K562 (cell line): ENCODE measurements around the gene RPS27. TPM values are rescaled to one million over a fixed set of nuclear protein-coding genes. Genes with fewer than 3 reads are reported as not detected.

Experiments used
- ATAC-seq: fragments of 200-7000 bp; cut with Tn5 transposase; 3 replicates; pipeline ENCODE4 v1.9.1; 2020; ENCODE audit warnings: moderate library complexity
- BruUV-seq: library from RNA; stranded (reverse); fragments of 400-500 nt; replicated peaks from 2 replicates; lab custom pipeline; 2021; lab: Mats Ljungman, UMichigan
- CTCF ChIA-PET: fragments of 300-600 bp; formaldehyde crosslinking; extraction: SDS; loops from one replicate; lab custom pipeline; 2021; ENCODE audit warnings: low intra/inter-chr PET ratio; lab: Yijun Ruan, JAX
- POLR2A ChIA-PET: fragments of 300-600, 350-650 bp; sonication (Branson Sonifier 250); formaldehyde crosslinking; extraction: SDS; loops from one replicate; lab custom pipeline; 2021; ENCODE audit warnings: antibody characterized with exemption, inconsistent platforms; lab: Yijun Ruan, JAX
- DNase-seq, 4 experiments: peaks; one replicate each; pipeline versions ENCODE4 v3.0.0 to v3.0.0-alpha.2; 2011 to 2018; ENCODE audit warnings: low spot score in 3 of 4, mixed read lengths in 3 of 4; ENCODE audit errors: extremely low read depth in 1 of 4
- FAIRE-seq: peaks from 2 replicates; lab custom pipeline; 2011; peaks lifted over from hg19 to GRCh38; lab: Jason Lieb, UNC
- H2AFZ ChIP-seq: 2 replicates; pipeline ENCODE4 v1.6.0; 2011; ENCODE audit warnings: low read depth, low read length, control low read depth, inconsistent platforms
- H3K27ac ChIP-seq: fragments of 200-600 bp; 3 replicates; pipeline ENCODE4 v1.8.0; 2011; ENCODE audit warnings: low read depth, mild to moderate bottlenecking, control low read depth, inconsistent platforms, low read length, moderate library complexity, mixed read lengths; ENCODE audit errors: extremely low read depth
- H3K27me3 ChIP-seq, 2 experiments: fragments of 300-600 bp in 1 of 2; 2 replicates in 1 of 2; 3 replicates in 1 of 2; pipeline versions ENCODE4 v1.6.0 to v1.8.0; 2011; ENCODE audit warnings: inconsistent platforms in 2 of 2, low read length in 2 of 2, mild to moderate bottlenecking in 1 of 2, mixed read lengths in 1 of 2, moderate library complexity in 1 of 2; ENCODE audit not compliant: control insufficient read depth in 2 of 2, insufficient read depth in 2 of 2
- H3K36me3 ChIP-seq: fragments of 300-600 bp; 3 replicates; pipeline ENCODE4 v1.8.0; 2011; ENCODE audit warnings: mild to moderate bottlenecking, low read length, inconsistent platforms; ENCODE audit not compliant: control insufficient read depth, insufficient read depth
- H3K4me1 ChIP-seq, 2 experiments: fragments of 200-600 bp in 1 of 2; replicated peaks in 1 of 2; 2 replicates in 1 of 2; 3 replicates in 1 of 2; pipeline versions ENCODE4 v1.5.1 to v1.8.0; 2011; ENCODE audit warnings: inconsistent platforms in 2 of 2, low read length in 2 of 2, mild to moderate bottlenecking in 1 of 2, mixed read lengths in 1 of 2, moderate library complexity in 1 of 2; ENCODE audit not compliant: control insufficient read depth in 2 of 2, insufficient read depth in 2 of 2
- H3K4me2 ChIP-seq: 2 replicates; pipeline ENCODE4 v1.6.1; 2011; ENCODE audit warnings: low read length, control low read depth, inconsistent platforms, mixed read lengths; ENCODE audit not compliant: insufficient read depth
- H3K4me3 ChIP-seq: fragments of 200-600 bp; sonication (generic), shearing (Covaris generic); 2 replicates; pipeline ENCODE4 v1.5.1; 2016; ENCODE audit warnings: control low read depth, inconsistent platforms
- H3K79me2 ChIP-seq: fragments of 200-600 bp; 3 replicates; pipeline ENCODE4 v1.8.0; 2011; ENCODE audit warnings: low read length, inconsistent platforms; ENCODE audit not compliant: control insufficient read depth, insufficient read depth
- H3K9ac ChIP-seq, 2 experiments: 2 replicates each; pipeline versions ENCODE4 v1.6.0 to v1.6.1; 2011; ENCODE audit warnings: low read depth in 2 of 2, low read length in 2 of 2, control low read depth in 1 of 2, inconsistent platforms in 1 of 2, mild to moderate bottlenecking in 1 of 2, mixed read lengths in 1 of 2; ENCODE audit not compliant: insufficient read depth in 1 of 2
- H3K9me1 ChIP-seq: one replicate; pipeline ENCODE4 v1.6.0; 2011; ENCODE audit warnings: inconsistent platforms, mild to moderate bottlenecking, low read length, moderate library complexity; ENCODE audit not compliant: control insufficient read depth, insufficient read depth
- H3K9me3 ChIP-seq: replicated peaks from 2 replicates; pipeline ENCODE4 v1.5.1; 2011; ENCODE audit warnings: low read depth, low read length, inconsistent platforms; ENCODE audit not compliant: control insufficient read depth, insufficient read depth
- H4K20me1 ChIP-seq: replicated peaks from 2 replicates; pipeline ENCODE4 v1.6.1; 2011; ENCODE audit warnings: low read length, inconsistent platforms, mixed read lengths; ENCODE audit not compliant: control insufficient read depth, insufficient read depth
- ARID2 ChIP-seq: fragments of 450-650 bp; IDR thresholded peaks from 2 replicates; pipeline ENCODE4 v1.6.1; 2017; ENCODE audit warnings: antibody characterized with exemption, mild to moderate bottlenecking
- ATF7 ChIP-seq: fragments of 450-650 bp; IDR thresholded peaks from 2 replicates; pipeline ENCODE4 v1.7.1; 2014; ENCODE audit warnings: mild to moderate bottlenecking, moderate library complexity
- EGR1 ChIP-seq: fragments of 450-650 bp; conservative IDR thresholded peaks from 2 replicates; pipeline ENCODE4 v1.6.1; 2017; ENCODE audit warnings: mild to moderate bottlenecking
- FOXM1 ChIP-seq, 2 experiments: fragments of 450-650 bp in 1 of 2; sonication (generic) in 1 of 2; formaldehyde crosslinking in 1 of 2; IDR thresholded peaks; 2 replicates each; pipeline versions ENCODE4 v1.6.1 to v1.9.0; 2017 to 2022; ENCODE audit warnings: low read depth in 2 of 2, mild to moderate bottlenecking in 2 of 2, missing genetic modification reagents in 1 of 2, moderate library complexity in 1 of 2
- FOXO4 ChIP-seq: fragments of 450-650 bp; formaldehyde crosslinking; IDR thresholded peaks from 2 replicates; pipeline ENCODE4 v1.4.0; 2020; ENCODE audit warnings: mild to moderate bottlenecking, moderate library complexity
- KDM2B ChIP-seq: fragments of 250-450 bp; sonication (Bioruptor Pico); IDR thresholded peaks from 2 replicates; pipeline ENCODE4 v1.8.0; 2021; ENCODE audit warnings: mild to moderate bottlenecking, moderate library complexity
- MTF1 ChIP-seq: fragments of 250-450 bp; sonication (Bioruptor Pico); IDR thresholded peaks from 2 replicates; pipeline ENCODE4 v1.9.0; 2021; ENCODE audit warnings: moderate library complexity, mild to moderate bottlenecking, inconsistent platforms, borderline replicate concordance
- PHB ChIP-seq: fragments of 250-450 bp; sonication (Bioruptor Pico); IDR thresholded peaks from 2 replicates; pipeline ENCODE4 v1.5.0; 2021
- RBFOX2 ChIP-seq: fragments of 200-400 bp; formaldehyde crosslinking; IDR thresholded peaks from 2 replicates; pipeline ENCODE4 v1.6.1; 2017; ENCODE audit warnings: low read depth, mild to moderate bottlenecking, low read length, moderate library complexity
- RBM39 ChIP-seq: fragments of 200-400 bp; formaldehyde crosslinking; optimal IDR thresholded peaks from 2 replicates; pipeline ENCODE3; 2018; ENCODE audit warnings: low read depth, low read length
- SMAD4 ChIP-seq: fragments of 250-450 bp; sonication (Bioruptor Pico); conservative IDR thresholded peaks from 2 replicates; pipeline ENCODE4 v1.8.0; 2021; ENCODE audit warnings: inconsistent platforms, mild to moderate bottlenecking, moderate library complexity
- SPI1 ChIP-seq: IDR thresholded peaks from 2 replicates; pipeline ENCODE4 v1.6.1; 2011; ENCODE audit warnings: low read depth, low read length, control low read depth, borderline replicate concordance
- ZC3H4 ChIP-seq: sonication (generic); formaldehyde crosslinking; IDR thresholded peaks from 2 replicates; pipeline ENCODE4 v1.9.0; 2021; ENCODE audit warnings: missing genetic modification reagents, borderline replicate concordance
- ZNF431 ChIP-seq: sonication (generic); formaldehyde crosslinking; IDR thresholded peaks from 2 replicates; pipeline ENCODE4 v1.8.0; 2022; ENCODE audit warnings: mild to moderate bottlenecking, missing genetic modification reagents
- WGBS: fragments of 100-300 bp; shearing (Covaris generic); methylation state at CpG from one replicate; pipeline ENCODE4 v1.1.6; 2016; ENCODE audit warnings: low coverage, mixed read lengths; ENCODE audit not compliant: insufficient coverage; ENCODE audit errors: missing lambda C conversion rate; 5-methylcytosine and 5-hydroxymethylcytosine counted together
- in situ Hi-C: fragments of 300-500 bp; cut with MboI; formaldehyde crosslinking; loops from 4 replicates; pipeline ENCODE4 v1.15.0; 2018; ENCODE audit warnings: inconsistent platforms, mixed read lengths
- intact Hi-C: fragments of 100-400 bp; cut with micrococcal nuclease; formaldehyde crosslinking; loops from 2 replicates; pipeline ENCODE4 v1.14.2; 2022
- polyA plus RNA-seq, 8 experiments: library from polyadenylated mRNA; depleted of rRNA in 4 of 8; stranded (reverse) in 5 of 8; unstranded in 3 of 8; fragments of >200 nt; fragmentation: Nextera tagmentation in 2 of 8; fragmentation: Illumina TruSeq in 1 of 8; extraction: Ambion mirVana in 2 of 8; extraction: Trizol in 1 of 8; gene quantifications; 2 replicates each; pipeline versions ENCODE4 v1.2.1 to v1.2.3, GENCODE V29; 2011 to 2014; ENCODE audit warnings: inconsistent platforms in 1 of 8, missing spikeins in 1 of 8
- total RNA-seq, 7 experiments: library from RNA; depleted of rRNA in 6 of 7; stranded (reverse); fragments of >200 nt in 6 of 7; fragmentation: Illumina TruSeq in 2 of 7; extraction: Trizol in 2 of 7; gene quantifications; 2 replicates each; pipeline versions ENCODE4 v1.2.1 to v1.2.3, GENCODE V29; 2011 to 2021; ENCODE audit warnings: low replicate concordance in 1 of 7
- TF ChIP-seq, protein P1 (sequence below): sonication (generic); formaldehyde crosslinking; IDR thresholded peaks from 2 replicates; pipeline ENCODE4 v1.8.0; 2022; ENCODE audit warnings: mild to moderate bottlenecking, missing genetic modification reagents

Gene RPS27
- total and polyA plus RNA-seq, 9 of the 15 experiments (the other 6 are each of a cell fraction or from before 2014, with no cell fraction given) = 2,091 to 9,377 (median 6,706) TPM

DNA sequence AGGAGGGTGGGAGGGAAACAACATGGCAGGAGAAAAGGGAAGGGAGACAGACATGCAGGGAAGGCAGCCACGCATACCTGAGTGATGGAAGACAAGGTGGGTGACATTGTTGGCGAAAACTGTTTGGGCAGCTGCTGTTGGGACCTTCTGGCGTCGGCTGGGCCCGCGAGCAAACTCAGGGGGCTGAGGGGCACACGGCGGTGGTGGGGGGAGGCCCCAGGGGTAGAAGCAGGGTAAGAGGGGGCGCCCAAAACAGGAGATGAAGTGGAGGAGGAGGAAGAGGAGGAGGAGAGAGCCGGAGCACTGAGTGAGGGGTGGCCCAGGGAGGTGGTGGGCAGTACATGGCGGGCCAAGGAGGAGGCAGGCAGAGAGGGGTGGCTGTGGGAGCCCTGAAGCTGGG is 39.4 kb upstream of the RPS27 start:
- Histone ChIP-seq H3K9me1 (no peaks in the 10 kb centered on the region), H3K9me3 (no peaks in the 10 kb centered on the region), H3K36me3 (peaks cover 67% of the 10 kb centered on the region; the same call in 2 of the 3 replicates), H3K4me3 (no peak overlapping the region), H3K9ac (no peak overlapping the region), H3K27me3 (no peaks in the 10 kb centered on the region), H4K20me1 (peaks cover 2% of the 10 kb centered on the region; the same call in 1 of the 2 replicates), H3K4me2 (no peak overlapping the region), H3K27ac (no peak overlapping the region), H3K4me1 (peaks cover 9 to 10% of the 10 kb centered on the region in 2 experiments), H2AFZ (no peak overlapping the region), H3K79me2 (peaks cover 19% of the 10 kb centered on the region)
- intact Hi-C loops (no loop called here), in situ Hi-C loops (no loop called here)
- 97% methylated on average over 6 of the region's 11 CpGs for WGBS
- FAIRE-seq = no peak
- no peak for DNase-seq
- ATAC-seq = no peak
- ChIA-PET POLR2A (no interaction called here), CTCF (no interaction called here)
- TF ChIP-seq RBFOX2 (0 out of 2 replicates have a peak, but pooled peaks have one; percentile 23), ZNF431 (CRISPR knock-in tag) (no peak), MTF1 (no peak), ATF7 (no peak), SPI1 (no peak), ZC3H4 (CRISPR knock-in tag) (no peak), KDM2B (no peak)
- BruUV-seq = no TSS peak

DNA sequence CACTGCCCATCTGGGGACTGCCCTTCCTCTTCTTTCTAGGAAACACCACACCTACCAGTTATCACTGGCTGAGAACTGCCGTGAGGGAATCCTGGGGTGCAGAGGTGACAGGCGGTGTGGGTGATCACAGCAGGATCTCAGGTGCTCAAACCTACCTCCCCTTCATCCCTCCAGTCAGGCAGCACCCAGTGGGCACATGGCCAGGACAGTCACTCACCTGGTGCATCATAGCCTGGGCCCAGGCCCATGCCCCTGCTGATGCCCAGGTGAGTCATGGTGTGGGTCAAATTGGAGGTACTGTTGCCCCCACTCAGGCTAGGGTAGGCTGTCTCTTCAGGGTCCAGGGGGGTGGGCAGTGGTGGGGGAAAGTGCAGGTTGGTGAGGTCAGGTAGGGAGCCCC is 38.8 kb upstream of the RPS27 start:
- in situ Hi-C loops = no loop called here
- peak overlapping the region in 1 of 2 experiments; percentile 20; a peak in 2 of 4 replicates for H3K9ac ChIP-seq
- TF ChIP-seq EGR1 (no peak), SMAD4 (CRISPR knock-in tag) (no peak), RBM39 (no peak), FOXM1 (IDR thresholded peaks at IDR 0.05; ENCODE audit: low read depth) (no peak), FOXM1 (CRISPR knock-in tag; IDR thresholded peaks at IDR 0.05; ENCODE audit: low read depth) (no peak), PHB (CRISPR knock-in tag) (no peak), FOXO4 (CRISPR knock-in tag) (no peak), ARID2 (no peak)
- TF ChIP-seq, protein P1, sequence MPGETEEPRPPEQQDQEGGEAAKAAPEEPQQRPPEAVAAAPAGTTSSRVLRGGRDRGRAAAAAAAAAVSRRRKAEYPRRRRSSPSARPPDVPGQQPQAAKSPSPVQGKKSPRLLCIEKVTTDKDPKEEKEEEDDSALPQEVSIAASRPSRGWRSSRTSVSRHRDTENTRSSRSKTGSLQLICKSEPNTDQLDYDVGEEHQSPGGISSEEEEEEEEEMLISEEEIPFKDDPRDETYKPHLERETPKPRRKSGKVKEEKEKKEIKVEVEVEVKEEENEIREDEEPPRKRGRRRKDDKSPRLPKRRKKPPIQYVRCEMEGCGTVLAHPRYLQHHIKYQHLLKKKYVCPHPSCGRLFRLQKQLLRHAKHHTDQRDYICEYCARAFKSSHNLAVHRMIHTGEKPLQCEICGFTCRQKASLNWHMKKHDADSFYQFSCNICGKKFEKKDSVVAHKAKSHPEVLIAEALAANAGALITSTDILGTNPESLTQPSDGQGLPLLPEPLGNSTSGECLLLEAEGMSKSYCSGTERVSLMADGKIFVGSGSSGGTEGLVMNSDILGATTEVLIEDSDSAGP (CRISPR knock-in tag) = no peak

More for the DNA sequence above, 38.8 kb upstream of the RPS27 start:
- BruUV-seq = no TSS peak
- ATAC-seq (no peak), DNase-seq (no peak), FAIRE-seq (no peak)
- no peaks in the 10 kb centered on the region for H3K9me3 ChIP-seq
- intact Hi-C loops = no loop called here
- H3K9me1 ChIP-seq = no peaks in the 10 kb centered on the region
- ChIA-PET POLR2A (no interaction called here), CTCF (no interaction called here)
- H3K36me3 ChIP-seq = peaks cover 67% of the 10 kb centered on the region; the same call in 2 of the 3 replicates
- H3K27me3 ChIP-seq = no peaks in the 10 kb centered on the region
- H3K27ac ChIP-seq = no peak overlapping the region
- no peak overlapping the region for H2AFZ ChIP-seq
- peaks cover 5 to 14% of the 10 kb centered on the region in 2 experiments for H3K4me1 ChIP-seq
- no peak overlapping the region for H3K4me2 ChIP-seq
- H3K79me2 ChIP-seq = peaks cover 22% of the 10 kb centered on the region
- 67% methylated on average over 2 of the region's 2 CpGs for WGBS
- H4K20me1 ChIP-seq = peaks cover 9% of the 10 kb centered on the region; the same call in 1 of the 2 replicates
- no peak overlapping the region for H3K4me3 ChIP-seq
